Cerebellar cortex (tissue), 1 donor: ENCODE data around the gene RAD21L1.

Source experiments
- DNase-seq: peaks from one replicate; pipeline ENCODE4 v3.0.0-alpha.2; 2015; ENCODE audit warnings: low spot score

The RAD21L1 gene

DNA sequence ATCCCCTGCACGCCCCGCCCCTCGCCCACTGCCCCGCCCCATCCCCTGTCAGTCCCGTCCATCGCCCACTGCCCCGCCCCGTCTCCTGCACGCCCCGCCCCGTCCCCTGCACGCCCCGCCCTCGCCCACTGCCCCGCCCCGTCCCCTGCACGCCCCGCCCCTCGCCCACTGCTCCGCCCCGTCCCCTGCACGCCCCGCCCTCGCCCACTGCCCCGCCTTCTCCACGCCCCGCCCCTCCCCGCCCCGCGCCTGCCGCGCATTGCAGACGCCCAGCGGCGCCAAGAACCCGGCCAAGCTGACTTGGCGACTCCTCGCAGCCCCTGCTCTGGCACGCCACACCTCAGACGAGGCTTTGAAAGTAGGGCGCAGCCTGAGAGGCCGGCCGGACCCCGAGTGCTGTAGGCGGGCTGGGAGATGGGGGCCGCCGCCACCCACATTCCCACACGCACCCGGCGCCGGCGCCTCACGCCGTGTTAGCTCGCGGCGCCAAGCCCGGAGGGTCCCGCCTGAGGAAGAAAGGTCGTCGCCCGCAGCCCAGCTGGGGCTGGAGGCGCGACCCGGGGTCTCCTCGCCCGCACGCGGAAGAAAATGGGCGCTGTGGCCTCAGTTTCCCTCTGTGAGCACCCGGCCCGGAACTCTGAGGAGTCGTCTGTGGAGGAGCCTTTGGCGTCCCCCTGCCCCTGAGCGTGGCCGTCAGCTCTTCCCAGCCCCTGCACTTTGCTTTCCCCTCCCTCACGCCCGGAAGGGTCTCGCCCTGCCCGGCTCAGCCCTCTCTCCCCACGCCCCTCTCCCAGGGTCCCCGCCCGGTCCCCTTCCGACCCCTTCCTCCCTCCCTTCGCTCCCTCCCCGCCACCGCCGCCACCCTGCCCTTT, at the start of gene RAD21L1:
Gene RAD21L1, plus strand, starts transcription at position 262 of the 872 bp plus-strand sequence. CDS start 2,410 bp downstream, outside the sequence.
- DNase-seq: peak; percentile 46

DNA sequence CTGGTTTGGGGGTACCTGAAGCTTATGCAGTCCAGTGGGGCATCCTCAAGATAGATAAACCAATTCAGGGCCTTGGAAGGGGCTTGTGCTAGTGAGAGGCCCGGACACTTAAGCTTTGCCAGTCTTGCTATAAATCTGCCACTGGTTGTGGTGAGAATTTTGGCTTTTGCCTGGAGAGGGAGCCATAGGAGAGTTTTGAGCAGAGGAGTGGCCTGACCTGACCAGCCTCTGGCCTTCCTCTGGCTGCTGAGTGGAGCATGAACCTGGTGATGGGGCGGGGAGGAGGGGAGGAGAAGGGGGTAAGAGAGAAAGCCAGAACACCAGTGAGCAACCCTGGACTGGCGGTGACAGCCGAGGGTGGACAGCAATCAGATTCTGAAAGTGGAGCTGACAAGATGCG, 48.2 kb upstream of the RAD21L1 start:
- DNase-seq: peak; percentile 34

DNA sequence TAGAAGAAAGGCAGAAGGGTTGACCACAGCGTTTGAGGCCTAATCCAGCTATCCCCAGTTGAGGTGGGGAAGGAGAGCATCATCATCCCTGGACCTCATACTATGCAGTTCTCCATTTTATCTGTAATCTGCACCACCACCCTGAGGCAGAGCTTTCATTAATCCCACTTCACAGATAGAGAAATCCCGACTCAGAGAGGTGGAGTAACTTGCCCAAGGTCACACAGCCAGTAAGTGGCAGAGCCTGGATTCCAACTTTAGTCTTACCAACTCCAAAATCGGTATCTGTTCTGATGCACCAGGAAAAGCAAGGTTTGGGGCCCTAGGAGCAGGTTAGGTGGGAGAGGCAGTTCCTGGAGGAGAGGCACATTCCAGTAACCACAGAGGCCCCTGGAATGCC, 47.7 kb upstream of the RAD21L1 start:
- no peak for DNase-seq

DNA sequence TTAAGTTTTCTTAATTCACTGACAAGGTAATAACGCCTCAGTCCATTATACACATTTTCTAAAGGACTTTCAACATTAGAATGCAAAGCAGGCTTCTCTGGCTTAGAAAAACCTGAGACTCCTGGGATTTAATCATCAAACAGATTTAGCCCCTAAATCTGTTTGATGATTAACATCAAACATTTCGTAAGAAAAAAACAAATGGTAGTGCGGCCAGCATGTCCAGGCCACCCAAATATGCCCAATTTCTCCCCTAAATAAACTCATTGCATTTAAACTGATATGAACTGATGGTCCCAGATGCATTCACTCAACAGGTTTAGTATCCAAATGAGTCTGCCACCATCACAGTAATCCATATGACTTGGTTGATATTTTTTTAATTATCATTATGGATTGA, 47.2 kb upstream of the RAD21L1 start:
- no peak for DNase-seq

DNA sequence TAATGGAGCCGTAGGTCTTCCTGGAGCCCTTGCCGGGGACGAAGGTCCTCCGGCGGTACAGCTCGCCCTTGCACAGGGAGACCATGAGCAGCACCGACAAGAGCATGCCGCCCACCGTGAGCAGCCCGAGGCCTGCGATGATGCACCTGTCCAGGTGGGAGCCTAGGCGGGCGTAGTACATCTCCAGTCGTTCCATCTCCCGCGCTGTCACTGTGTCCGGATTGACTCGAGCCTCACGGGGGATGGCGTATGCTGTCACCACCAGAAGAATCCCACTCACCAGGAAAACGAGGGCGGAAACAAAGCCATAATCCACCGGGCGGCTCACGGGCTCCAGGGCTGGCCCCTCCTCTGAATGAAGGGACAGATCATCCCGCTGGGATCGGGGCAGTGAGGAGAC, 44.9 kb upstream of the RAD21L1 start:
- no peak for DNase-seq

DNA sequence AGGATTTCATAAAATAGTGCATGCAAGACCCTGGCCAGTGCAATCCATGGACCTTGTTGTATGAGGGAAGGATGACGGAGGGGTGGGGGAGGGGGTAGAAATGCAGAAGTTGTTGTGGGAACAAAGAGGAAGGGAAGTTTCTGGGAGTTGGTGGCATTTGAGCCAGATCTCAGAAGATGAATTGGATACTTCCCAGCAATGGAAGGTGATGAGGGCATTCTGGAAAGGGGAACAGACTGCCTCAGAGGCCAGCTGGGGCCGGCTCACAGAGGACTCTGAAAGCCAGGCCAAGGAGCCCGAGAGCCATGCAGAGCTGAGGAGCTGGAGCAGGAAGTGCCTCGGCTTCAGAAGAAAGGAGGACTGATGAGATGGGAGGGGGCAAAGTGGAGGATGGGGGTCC, 43.7 kb upstream of the RAD21L1 start:
- DNase-seq: no peak

DNA sequence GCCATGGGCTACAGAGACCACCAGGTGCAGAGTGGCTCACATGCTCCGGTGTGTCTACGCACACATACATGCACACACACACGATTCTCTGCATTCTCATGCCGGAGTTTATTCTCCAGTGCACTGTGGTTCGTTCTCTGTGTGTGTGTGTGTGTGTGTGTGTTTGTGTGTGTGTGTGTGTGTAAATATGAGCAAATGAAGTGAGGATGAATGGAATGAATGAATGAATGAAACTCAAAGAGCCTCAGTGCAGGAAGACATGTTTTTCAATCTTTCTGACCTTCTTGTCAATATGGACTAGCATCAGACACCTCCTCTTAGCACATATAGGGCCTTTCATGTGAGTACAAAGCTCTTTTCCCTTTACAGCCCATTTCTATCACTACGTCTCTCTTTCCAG, 42.7 kb upstream of the RAD21L1 start:
- DNase-seq: no peak

DNA sequence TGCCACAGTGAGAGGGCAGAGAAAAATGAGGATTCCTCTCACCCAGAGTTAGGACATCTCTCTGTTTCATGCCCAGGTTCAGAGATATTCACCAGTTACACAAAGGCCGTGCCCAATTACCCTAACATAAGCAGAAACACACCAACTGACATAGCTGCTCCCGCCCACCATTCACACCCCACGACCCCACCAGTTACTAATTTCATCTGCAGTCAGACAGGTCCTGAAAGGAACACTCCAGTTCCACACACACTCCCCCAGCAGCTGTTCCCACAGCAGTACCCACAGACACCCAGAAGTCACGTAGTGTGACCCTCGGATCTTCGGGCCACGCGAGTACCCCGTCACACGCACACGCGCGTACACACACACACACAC, 41.6 kb upstream of the RAD21L1 start:
- no peak for DNase-seq

DNA sequence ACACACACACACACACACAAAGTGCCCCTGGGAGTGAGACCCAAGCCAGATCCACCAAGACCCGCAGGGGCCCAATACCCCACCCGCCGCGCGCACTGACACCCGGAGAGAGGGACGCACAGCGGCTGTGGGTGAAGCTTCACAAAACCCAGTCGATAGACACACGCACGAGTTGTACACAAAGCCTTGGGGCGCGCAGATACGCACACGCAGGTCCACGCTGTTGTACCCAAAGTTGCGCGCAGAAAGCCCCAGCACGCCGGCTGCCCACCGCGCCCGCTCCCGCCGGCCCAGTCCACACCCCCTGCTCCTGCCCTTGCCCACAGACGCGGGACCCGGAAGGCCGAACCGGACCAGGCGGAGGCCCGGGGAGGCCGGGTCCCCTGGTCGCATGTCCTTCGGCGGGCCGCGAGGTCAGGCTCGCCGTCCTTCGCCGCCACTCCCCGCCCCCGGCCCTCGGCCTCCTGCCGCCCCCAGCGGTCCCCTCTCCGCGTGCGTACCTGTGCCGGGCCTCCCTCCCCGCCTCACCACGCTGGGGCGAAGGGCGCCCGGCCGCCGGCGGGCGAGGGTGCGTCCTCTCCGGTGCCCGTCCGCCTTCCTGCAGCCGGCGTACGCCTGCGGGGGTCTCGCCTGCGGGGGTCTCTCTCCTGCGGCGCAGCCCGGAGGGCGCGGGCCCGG, 41.1 kb upstream of the RAD21L1 start, which contains the start of gene TMEM74B:
Gene TMEM74B, minus strand, starts transcription at position 344 of the 678 bp plus-strand sequence. CDS start 1,180 bp downstream, outside the sequence.
- DNase-seq: no peak

DNA sequence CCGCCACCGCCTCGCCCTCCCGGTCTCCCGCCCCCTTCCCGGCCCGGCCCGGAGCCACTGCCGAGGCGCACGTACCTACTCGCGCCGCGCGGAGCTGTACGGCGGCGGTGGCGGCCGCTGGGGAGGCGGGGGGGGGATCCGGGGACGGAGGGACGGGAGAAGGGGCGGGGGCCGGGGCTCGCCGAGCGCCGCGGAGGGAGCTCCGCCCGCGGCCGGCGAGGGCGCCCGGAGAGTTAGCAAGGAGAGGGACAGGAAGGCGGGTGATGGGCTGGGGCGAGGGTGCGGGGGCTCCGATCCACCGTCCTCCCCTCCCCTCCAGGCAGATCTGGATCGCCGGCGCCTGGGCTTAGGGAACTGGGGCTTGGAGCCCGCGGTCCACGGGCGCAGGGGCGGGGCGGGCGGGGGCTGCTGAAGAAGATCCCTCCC, 40.5 kb upstream of the RAD21L1 start:
- DNase-seq: no peak

DNA sequence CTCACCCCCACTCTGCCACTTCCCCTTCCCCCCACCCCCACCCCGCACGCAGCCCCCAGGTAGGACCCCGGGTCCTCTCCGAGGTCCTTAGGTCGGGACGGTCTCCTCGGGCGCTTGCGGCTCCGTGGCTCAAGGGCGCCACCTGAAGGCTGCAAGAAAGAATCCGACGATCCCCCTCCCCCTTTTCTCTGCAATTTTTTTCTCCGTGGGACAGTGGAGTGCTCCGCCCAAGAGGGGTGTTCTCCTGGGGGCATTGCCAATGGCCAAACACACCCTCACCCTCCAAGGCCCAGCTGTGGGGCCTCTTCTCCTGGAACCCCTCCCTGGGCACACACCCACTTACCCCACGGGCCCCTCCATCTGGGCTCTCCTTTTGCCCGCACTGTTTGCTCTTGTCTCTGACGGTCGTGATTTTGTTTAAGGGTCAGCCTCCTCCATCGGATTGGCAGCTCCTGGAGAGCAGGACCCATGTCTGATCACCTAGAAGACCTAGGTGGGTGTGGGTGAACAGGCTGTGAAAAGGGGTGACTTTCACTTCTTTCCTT, 40.0 kb upstream of the RAD21L1 start:
- peak; percentile 43 for DNase-seq

DNA sequence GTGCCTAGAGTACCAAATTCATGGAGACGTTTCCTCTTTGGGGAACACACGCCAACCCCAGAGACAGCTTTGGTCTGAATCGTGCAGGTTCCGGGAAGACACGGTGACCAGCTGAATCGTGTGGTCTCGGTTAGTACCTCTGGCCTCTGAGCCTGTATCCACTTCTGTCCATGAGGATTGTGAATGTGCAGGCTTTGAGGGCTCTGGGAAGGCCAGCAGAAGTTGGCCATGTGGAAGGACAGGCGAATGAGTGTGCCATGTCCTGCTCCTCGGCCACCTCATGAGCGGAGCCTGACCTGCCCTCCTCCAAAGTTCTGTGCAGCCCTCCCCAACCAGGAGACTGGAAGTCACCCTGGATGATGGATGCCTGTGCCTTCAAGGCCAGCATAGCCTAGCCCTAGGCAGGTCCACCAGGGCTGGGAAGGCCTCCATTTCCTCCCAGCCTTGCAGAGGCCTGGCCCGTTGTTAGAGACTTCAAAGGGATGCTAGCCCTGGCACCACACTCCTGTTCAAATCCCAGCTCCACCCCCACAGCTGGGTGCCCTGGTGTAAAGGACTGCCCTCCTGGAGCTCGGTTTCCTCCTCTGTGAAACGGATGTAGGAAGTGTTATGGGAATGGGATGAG, 39.4 kb upstream of the RAD21L1 start:
- DNase-seq: no peak

DNA sequence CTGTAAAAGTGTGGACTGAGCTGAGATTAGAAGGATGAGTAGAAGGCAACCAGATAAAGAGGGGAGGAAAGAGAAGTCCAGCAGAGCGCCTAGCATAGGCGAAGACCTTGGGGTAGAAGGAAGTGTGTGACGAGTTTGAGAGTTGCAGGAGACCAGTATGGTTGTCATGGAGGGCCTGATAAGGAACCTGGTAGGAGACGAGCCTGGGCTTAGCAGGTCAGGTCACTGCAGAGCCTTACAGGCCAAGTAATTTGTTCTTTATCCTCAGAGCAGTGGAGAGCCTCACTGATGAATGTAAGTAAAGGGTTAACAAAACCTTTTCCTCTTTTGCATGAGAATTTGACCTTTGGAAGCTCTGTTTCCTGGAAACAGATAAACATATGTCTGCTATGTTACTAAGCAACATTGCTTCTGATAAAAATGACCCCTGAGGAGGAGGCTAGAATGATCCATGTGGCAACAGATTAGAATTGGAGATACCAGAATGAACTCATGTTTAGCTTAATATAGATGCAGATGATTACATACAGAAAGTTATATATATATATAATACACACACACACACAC, 38.2 kb upstream of the RAD21L1 start:
- DNase-seq: no peak

DNA sequence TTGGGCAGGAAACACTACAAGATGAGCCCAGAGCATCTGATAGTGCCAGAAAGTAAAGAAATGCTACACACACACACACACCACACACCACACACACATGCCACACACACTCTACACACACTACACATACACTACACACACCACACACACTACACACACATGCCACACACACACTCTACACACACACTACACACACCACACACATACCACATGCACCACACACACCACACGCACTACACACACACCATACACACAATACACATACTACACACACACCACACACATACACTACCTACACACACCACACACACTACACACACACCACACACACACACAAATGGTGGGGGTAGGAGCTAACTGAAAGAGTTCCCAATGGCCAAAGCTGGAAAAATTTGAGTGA, 37.5 kb upstream of the RAD21L1 start:
- DNase-seq: no peak

DNA sequence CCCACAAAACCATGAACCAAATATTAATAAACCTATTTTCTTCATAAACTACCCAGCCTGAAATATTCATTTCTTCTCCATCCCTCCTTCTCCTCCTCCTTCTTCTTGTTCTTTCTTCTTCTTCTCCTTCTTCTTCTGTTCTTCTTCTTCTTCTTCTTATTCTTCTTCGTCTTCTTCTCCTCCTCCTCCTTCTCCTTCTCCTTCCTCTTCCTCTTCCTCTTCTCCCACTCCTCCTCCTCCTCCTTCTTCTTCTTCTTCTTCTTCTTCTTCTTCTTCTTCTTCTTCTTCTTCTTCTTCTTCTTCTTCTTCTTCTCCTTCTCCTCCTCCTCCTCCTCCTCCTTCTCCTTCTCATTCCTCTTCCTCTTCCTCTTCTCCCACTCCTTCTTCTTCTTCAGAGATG, 36.0 kb upstream of the RAD21L1 start:
- no peak for DNase-seq

DNA sequence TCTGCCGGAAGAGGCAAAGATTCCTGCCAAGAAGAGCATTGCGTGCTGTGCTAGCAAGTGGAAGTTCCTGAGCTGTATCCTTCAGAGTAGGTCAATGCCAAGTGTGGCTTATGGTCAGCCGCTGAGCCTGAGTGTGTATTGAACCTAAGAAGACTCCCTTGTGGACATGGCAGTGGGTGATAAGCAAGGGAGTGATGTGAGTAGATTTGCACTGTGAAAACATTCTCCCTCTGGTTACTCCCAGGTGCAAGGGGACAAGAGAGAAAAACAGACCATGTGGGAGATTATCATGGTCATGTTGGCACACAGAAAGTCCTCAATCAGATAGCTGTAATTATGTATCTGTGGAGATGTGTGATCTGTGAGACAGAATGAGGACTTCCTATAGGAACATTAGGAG, 35.0 kb upstream of the RAD21L1 start:
- DNase-seq: no peak

DNA sequence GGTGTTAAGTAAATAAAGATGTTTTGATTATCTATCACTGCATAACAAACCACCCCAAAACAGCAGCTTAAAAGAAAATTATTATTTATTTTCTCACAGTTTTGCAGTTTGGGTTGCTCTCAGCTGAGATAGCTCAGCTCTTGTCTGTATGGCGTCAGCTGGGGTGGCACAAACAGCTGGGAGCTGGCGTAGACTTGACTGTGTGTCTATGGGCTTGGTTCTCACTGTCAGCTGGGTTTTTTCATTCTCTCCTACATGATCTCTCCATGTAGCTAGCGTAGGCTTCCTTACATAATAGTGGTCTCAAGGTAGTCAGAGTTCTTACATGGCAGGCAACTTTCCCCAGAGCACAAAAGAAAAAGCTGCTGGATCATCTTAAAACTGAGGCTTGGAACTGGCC, 34.5 kb upstream of the RAD21L1 start:
- no peak for DNase-seq

DNA sequence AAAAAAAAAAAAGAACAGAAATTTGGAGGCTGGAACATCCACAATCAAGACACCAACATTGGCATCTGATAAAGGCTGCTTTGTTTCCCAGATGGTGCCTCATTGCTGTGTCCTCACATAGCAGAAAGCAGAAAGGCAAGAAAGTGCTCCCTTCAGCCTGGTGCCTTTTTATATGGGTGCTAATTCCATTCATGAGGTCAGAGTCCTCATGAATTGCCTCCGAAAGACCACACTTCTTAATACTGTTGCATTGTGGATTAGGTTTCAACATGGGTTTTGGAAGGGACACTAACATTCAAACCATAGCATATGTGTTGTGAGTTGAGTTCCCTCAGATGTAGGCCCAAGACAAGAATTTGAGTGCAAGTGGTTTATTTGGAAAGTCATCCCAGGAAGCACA, 30.6 kb upstream of the RAD21L1 start:
- no peak for DNase-seq

DNA sequence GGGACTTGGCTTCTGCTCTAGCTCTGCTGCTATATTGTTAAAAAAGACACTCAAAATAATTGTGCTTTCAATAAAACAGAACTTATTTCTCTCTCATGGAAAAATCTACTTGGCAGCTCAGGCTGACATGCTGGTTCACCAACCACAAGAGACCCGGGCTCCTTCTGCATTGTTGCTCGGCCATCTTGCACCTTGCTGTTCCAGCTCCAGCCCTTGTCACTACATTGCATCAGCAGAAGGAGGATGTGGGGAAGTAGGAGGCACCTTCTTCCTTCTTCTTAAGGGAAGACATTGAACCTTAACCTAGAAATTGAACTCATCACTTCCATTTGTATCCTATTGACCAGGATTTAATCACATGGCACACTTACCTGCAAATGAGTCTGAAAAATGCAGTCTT, 29.2 kb upstream of the RAD21L1 start:
- DNase-seq: no peak

DNA sequence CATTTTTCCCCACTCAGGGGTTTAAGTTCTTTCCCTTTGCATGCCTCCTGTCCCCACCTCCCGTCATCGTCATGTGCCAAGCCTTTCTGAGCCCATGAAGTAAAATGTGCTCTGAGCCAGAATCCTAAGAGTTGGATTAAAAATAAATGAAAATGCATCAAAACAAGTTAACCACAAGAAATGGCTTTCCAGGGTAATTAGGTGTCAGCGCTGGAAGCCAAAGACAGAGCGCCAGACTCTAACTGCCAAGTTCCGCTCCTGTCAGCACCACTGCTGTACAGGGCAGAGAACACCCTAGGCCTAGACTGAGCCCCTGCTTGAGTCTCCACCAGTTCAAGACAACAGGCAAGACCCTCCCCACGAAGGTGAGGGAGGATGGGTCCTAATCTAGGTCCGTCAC, 28.0 kb upstream of the RAD21L1 start:
- DNase-seq: no peak

DNA sequence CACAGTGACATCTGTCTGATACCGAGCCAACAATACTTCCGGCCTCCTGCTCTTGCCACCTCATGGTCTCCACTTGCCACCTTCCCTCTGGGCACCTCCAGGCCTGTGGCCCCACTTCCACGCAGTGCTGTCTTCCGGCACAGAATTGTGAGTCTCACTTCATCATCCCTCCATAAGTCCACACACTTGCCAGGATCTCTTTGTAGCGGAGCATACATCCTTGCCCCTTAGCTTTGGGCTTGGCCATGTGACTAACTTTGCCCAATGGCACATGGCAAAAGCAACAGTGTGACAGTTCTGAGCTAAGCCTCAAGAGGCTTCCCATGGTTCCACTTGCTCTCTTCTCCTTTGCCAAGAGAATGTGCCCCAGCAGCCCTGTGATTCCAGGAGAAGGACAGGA, 27.1 kb upstream of the RAD21L1 start:
- no peak for DNase-seq

DNA sequence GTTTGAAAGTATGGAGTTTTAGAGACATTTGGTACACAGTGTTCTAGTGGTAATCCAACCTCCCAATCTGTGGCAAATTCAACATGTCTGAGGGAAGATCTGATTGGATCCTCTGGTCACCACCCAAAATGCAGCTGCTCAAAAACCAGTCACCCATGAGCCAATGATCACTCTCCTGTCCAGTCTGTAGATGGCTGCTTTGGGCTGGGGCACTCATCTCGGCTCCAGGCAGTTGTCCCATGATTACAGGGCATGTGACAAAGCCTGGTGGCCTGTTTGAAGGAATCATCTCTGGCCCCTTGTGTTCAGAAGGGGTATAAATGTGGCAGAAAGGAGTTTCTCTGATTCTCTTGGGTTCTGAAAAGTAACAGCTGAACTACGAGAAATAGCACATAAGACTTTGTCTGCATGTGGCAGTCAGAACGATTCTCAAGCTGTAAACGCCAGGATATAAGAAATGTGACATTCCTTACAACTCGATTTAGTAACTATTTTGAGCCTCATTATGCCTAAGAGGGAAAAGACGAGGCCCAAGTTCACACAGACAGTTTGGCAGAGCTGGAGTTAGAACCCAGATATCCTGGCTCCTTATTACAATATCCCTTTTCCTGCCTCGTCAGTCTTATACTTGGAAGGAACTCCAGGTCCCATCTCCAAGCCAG, 26.5 kb upstream of the RAD21L1 start:
- DNase-seq: no peak
